Neural cell (in vitro differentiated cells): ENCODE data around the gene AIPL1. TPM values are rescaled to one million over a fixed set of nuclear protein-coding genes. Genes with fewer than 3 reads are reported as not detected.

Experiments
- H2AFZ ChIP-seq: fragments of 200-600, 300-800 bp; sonication (generic), shearing (Covaris generic); 2 replicates; pipeline ENCODE4 v1.6.0; 2014; ENCODE audit warnings: low read depth, mild to moderate bottlenecking, antibody characterized with exemption, low read length, moderate library complexity
- H3F3A ChIP-seq: fragments of 200-600 bp; shearing (Covaris generic); 2 replicates; pipeline ENCODE4 v1.6.1; 2016; ENCODE audit warnings: mild to moderate bottlenecking, moderate library complexity, mixed read lengths, antibody characterized with exemption, low read length; ENCODE audit not compliant: insufficient read depth, poor library complexity, severe bottlenecking
- H3K27ac ChIP-seq: fragments of 200-600, 300-800 bp; sonication (generic), shearing (Covaris generic); 2 replicates; pipeline ENCODE4 v1.5.1; 2014; ENCODE audit warnings: mild to moderate bottlenecking, low read length, moderate library complexity
- H3K27me3 ChIP-seq: fragments of 300-800, 200-600 bp; sonication (generic), shearing (Covaris generic); 2 replicates; pipeline ENCODE4 v1.6.0; 2014; ENCODE audit warnings: mild to moderate bottlenecking, low read depth, low read length, moderate library complexity; ENCODE audit not compliant: insufficient read depth
- H3K36me3 ChIP-seq: fragments of 300-800, 200-600 bp; sonication (generic), shearing (Covaris generic); 2 replicates; pipeline ENCODE4 v1.5.1; 2014; ENCODE audit warnings: mild to moderate bottlenecking, antibody characterized with exemption, low read length, moderate library complexity; ENCODE audit not compliant: insufficient read depth
- H3K4me2 ChIP-seq: fragments of 300-800, 200-600 bp; sonication (generic), shearing (Covaris generic); 2 replicates; pipeline ENCODE4 v1.6.0; 2014; ENCODE audit warnings: mild to moderate bottlenecking, low read length
- H3K4me3 ChIP-seq: fragments of 300-800, 200-600 bp; sonication (generic), shearing (Covaris generic); 2 replicates; pipeline ENCODE4 v1.5.1; 2014; ENCODE audit warnings: mild to moderate bottlenecking, low read length, moderate library complexity
- H3K79me2 ChIP-seq: fragments of 200-600 bp; shearing (Covaris generic); replicated peaks from 2 replicates; pipeline ENCODE4 v1.6.0; 2014; ENCODE audit warnings: mild to moderate bottlenecking, low read length, moderate library complexity; ENCODE audit not compliant: insufficient read depth
- H3K9ac ChIP-seq: fragments of 300-800, 200-600 bp; sonication (generic), shearing (Covaris generic); 2 replicates; pipeline ENCODE4 v1.6.1; 2016; ENCODE audit warnings: mild to moderate bottlenecking, low read length, mixed read lengths
- H3K9me2 ChIP-seq: fragments of 200-600 bp; shearing (Covaris generic); 2 replicates; pipeline ENCODE4 v1.6.1; 2016; ENCODE audit warnings: mild to moderate bottlenecking, low read length, mixed read lengths; ENCODE audit not compliant: insufficient read depth
- H3K9me3 ChIP-seq: fragments of 200-600, 300-800 bp; sonication (generic), shearing (Covaris generic); 2 replicates; pipeline ENCODE4 v1.6.1; 2016; ENCODE audit warnings: mild to moderate bottlenecking, mixed run types, low read length, moderate library complexity, mixed read lengths
- H4K20me1 ChIP-seq: fragments of 200-600 bp; shearing (Covaris generic); 2 replicates; pipeline ENCODE4 v1.6.1; 2016; ENCODE audit warnings: mild to moderate bottlenecking, mixed run types; ENCODE audit not compliant: insufficient read depth
- EP300 ChIP-seq: fragments of 450-650 bp; conservative IDR thresholded peaks from 2 replicates; pipeline ENCODE4 v1.6.1; 2014; ENCODE audit warnings: antibody characterized with exemption, mild to moderate bottlenecking, moderate library complexity; ENCODE audit not compliant: poor library complexity, severe bottlenecking
- EZH2 ChIP-seq: fragments of 200-600, 300-800 bp; shearing (Covaris generic), sonication (generic); IDR thresholded peaks from 2 replicates; pipeline ENCODE4 v1.6.1; 2014; ENCODE audit warnings: antibody characterized with exemption, low read length, borderline replicate concordance, mild to moderate bottlenecking; ENCODE audit not compliant: insufficient read depth, poor library complexity, severe bottlenecking
- MXI1 ChIP-seq: fragments of 450-650 bp; conservative IDR thresholded peaks from 2 replicates; pipeline ENCODE4 v1.6.1; 2014; ENCODE audit warnings: antibody characterized with exemption, mild to moderate bottlenecking; ENCODE audit not compliant: poor library complexity, severe bottlenecking
- POLR2AphosphoS5 ChIP-seq: IDR thresholded peaks from 2 replicates; pipeline ENCODE4 v1.6.1; 2012
- RAD21 ChIP-seq: fragments of 450-650 bp; conservative IDR thresholded peaks from 2 replicates; pipeline ENCODE4 v1.6.1; 2014; ENCODE audit warnings: antibody characterized with exemption, mild to moderate bottlenecking, moderate library complexity
- REST ChIP-seq: IDR thresholded peaks from 2 replicates; pipeline ENCODE4 v1.6.1; 2012; ENCODE audit warnings: borderline replicate concordance
- SMC3 ChIP-seq: fragments of 450-650 bp; conservative IDR thresholded peaks from 2 replicates; pipeline ENCODE4 v1.6.1; 2014; ENCODE audit warnings: antibody characterized with exemption, mild to moderate bottlenecking, moderate library complexity; ENCODE audit not compliant: poor library complexity
- TAF1 ChIP-seq: IDR thresholded peaks from 2 replicates; pipeline ENCODE4 v1.6.1; 2012; ENCODE audit warnings: low read depth
- polyA plus RNA-seq: library from polyadenylated mRNA; depleted of rRNA; stranded (reverse); fragments of >200 nt; gene quantifications from 2 replicates; pipeline ENCODE4 v1.2.3, GENCODE V29; 2014
- TF ChIP-seq, protein P1 (sequence below): fragments of 450-650 bp; IDR thresholded peaks from 2 replicates; pipeline ENCODE4 v1.5.1; 2014; ENCODE audit warnings: antibody characterized with exemption, mild to moderate bottlenecking, moderate library complexity; ENCODE audit not compliant: poor library complexity, severe bottlenecking

AIPL1 gene
- polyA plus RNA-seq, 1 donor from 2014 or later = not detected

- Histone ChIP-seq H2AFZ (no peak overlapping the region), H3K4me3 (no peak overlapping the region), H3K27me3 (no peaks in the 10 kb centered on the region), H3K4me2 (no peak overlapping the region), H3K9ac (no peak overlapping the region), H3K79me2 (no peaks in the 10 kb centered on the region), H3K36me3 (no peaks in the 10 kb centered on the region), H3F3A (no peaks in the 10 kb centered on the region), H3K27ac (no peak overlapping the region), H3K9me2 (no peaks in the 10 kb centered on the region), H4K20me1 (no peaks in the 10 kb centered on the region), H3K9me3 (no peaks in the 10 kb centered on the region)
- no peak for TF ChIP-seq EZH2
- TF ChIP-seq MXI1 = no peak
- no peak for TF ChIP-seq EP300
- no peak for TF ChIP-seq TAF1
- TF ChIP-seq, protein P1, sequence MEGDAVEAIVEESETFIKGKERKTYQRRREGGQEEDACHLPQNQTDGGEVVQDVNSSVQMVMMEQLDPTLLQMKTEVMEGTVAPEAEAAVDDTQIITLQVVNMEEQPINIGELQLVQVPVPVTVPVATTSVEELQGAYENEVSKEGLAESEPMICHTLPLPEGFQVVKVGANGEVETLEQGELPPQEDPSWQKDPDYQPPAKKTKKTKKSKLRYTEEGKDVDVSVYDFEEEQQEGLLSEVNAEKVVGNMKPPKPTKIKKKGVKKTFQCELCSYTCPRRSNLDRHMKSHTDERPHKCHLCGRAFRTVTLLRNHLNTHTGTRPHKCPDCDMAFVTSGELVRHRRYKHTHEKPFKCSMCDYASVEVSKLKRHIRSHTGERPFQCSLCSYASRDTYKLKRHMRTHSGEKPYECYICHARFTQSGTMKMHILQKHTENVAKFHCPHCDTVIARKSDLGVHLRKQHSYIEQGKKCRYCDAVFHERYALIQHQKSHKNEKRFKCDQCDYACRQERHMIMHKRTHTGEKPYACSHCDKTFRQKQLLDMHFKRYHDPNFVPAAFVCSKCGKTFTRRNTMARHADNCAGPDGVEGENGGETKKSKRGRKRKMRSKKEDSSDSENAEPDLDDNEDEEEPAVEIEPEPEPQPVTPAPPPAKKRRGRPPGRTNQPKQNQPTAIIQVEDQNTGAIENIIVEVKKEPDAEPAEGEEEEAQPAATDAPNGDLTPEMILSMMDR = no peak
- TF ChIP-seq RAD21 = no peak
- TF ChIP-seq REST = no peak
- no peak for TF ChIP-seq POLR2AphosphoS5
- TF ChIP-seq SMC3 = no peak
Observed at GRCh38 chr17:6384481-6384880, 50.4 kb downstream of the AIPL1 start.

DNA sequence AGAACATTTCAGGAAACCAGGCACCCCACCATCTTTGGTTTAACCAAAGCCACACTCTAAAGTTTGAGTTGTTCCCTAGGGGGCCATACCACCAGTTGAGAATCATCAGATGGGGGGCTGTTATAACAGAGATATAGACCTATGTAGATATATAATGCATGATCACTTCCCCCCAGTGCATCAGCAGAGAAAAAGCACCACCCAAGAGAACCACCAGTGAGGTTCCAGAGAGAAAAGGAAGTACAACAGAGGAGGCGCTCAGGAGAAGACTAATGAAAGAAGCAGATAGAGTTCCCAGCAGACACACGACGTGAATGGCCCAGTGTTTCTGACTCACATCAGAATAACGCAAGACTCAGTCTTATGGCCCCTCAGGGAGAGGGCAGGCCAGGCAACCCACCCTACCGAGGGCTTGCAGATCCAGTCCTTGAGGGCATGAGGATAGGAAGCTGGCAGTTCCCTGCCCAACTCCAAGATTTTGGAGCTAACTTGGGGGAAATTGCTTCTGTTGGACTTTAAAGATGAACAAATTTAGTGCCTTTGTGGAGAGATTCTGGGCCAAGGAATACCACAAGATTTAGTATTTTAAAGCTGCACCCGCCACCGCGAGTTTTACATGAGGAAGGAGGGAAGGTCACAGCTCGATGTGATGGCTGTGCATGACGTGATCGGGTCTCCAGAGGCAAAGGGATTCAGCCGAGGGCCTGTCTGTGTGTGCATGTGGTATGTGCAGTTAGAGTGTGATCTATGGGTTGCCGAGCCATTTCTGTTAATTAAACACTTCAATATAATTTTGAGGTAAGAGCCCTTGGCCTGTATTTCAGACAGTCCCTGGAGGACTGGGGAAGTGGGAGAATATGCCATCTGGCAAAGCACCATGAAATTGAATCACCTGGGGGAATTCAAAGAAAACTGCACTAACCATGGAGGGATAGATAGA lies 53.1 kb downstream of the AIPL1 start:
- Histone ChIP-seq H3K4me3 (no peak overlapping the region), H3K27me3 (no peaks in the 10 kb centered on the region), H3F3A (no peaks in the 10 kb centered on the region), H3K4me2 (no peak overlapping the region), H2AFZ (no peak overlapping the region), H3K9me2 (no peaks in the 10 kb centered on the region), H3K9ac (no peak overlapping the region), H3K9me3 (no peaks in the 10 kb centered on the region), H4K20me1 (no peaks in the 10 kb centered on the region), H3K27ac (no peak overlapping the region), H3K36me3 (no peaks in the 10 kb centered on the region), H3K79me2 (no peaks in the 10 kb centered on the region)
- TF ChIP-seq SMC3 = no peak
- TF ChIP-seq MXI1 = no peak
- TF ChIP-seq TAF1 = no peak
- no peak for TF ChIP-seq REST
- TF ChIP-seq EP300 = no peak
- no peak for TF ChIP-seq RAD21
- no peak for TF ChIP-seq POLR2AphosphoS5
- TF ChIP-seq, protein P1 = no peak
- TF ChIP-seq EZH2 = no peak
